Stimulated activated CD8-positive, alpha-beta memory T cell treated with anti-CD3 and anti-CD28 coated beads, Interleukin-15, amount 100 ng/mL, for 48 hours (primary cell): Measurements from ENCODE around the gene USP2.

Experiments used
- DNase-seq, 2 donors: peaks; one replicate each; pipeline ENCODE4 v3.0.0-alpha.2; 2020; ENCODE audit warnings: low read depth in 2 of 2

Gene USP2

GRCh38 chr11:119377112-119377901 is 4.2 kb downstream of the USP2 start:
- DNase-seq = no peak

GRCh38 chr11:119376197-119376847 is 5.2 kb downstream of the USP2 start:
- DNase-seq = no peak

GRCh38 chr11:119375337-119376196 is 5.9 kb downstream of the USP2 start:
- no peak for DNase-seq

- no peak for DNase-seq
Observed at GRCh38 chr11:119374632-119375336, 6.7 kb downstream of the USP2 start.

GRCh38 chr11:119373921-119374631 is 7.4 kb downstream of the USP2 start:
- DNase-seq = peak in 1 of 2 donors; percentile 20

GRCh38 chr11:119373059-119373920 is 8.2 kb downstream of the USP2 start:
- DNase-seq = no peak

GRCh38 chr11:119372260-119373058 is 9.0 kb downstream of the USP2 start:
- no peak for DNase-seq

- DNase-seq = no peak
Observed at GRCh38 chr11:119371778-119372182, 9.7 kb downstream of the USP2 start.

- no peak for DNase-seq
Observed at GRCh38 chr11:119371067-119371601, 10.4 kb downstream of the USP2 start.

- no peak for DNase-seq
Observed at GRCh38 chr11:119370486-119371046, 10.9 kb downstream of the USP2 start.

- DNase-seq = no peak
Observed at GRCh38 chr11:119369132-119369925, 12.2 kb downstream of the USP2 start.

GRCh38 chr11:119368121-119369034 is 13.1 kb downstream of the USP2 start:
- DNase-seq = no peak

GRCh38 chr11:119367661-119368120 is 13.8 kb downstream of the USP2 start:
- no peak for DNase-seq

- no peak for DNase-seq
Observed at GRCh38 chr11:119366690-119367620, 14.5 kb downstream of the USP2 start.

- DNase-seq = no peak
Observed at GRCh38 chr11:119365071-119365591, 16.4 kb downstream of the USP2 start.
